Suprapubic skin (tissue), 3 donors: ENCODE results near the gene C1orf21.

ENCODE experiments used
- POLR2AphosphoS5 ChIP-seq, 3 donors: sonication (generic); formaldehyde crosslinking; IDR thresholded peaks; one replicate each; pipeline ENCODE4 v1.6.1; 2017; ENCODE audit warnings: antibody characterized with exemption in 3 of 3
- TF ChIP-seq, protein P1 (sequence below), 2 donors: fragments of 200-600 bp in 1 of 2; fragments of 450-650 bp in 1 of 2; sonication (generic) in 1 of 2; IDR thresholded peaks; one replicate each; pipeline ENCODE4 v1.5.1; 2016 to 2019; ENCODE audit warnings: antibody characterized with exemption in 2 of 2, mild to moderate bottlenecking in 1 of 2, moderate library complexity in 1 of 2

GRCh38 chr1:184582411-184582810 is 195.6 kb downstream of the C1orf21 start:
- TF ChIP-seq, protein P1, sequence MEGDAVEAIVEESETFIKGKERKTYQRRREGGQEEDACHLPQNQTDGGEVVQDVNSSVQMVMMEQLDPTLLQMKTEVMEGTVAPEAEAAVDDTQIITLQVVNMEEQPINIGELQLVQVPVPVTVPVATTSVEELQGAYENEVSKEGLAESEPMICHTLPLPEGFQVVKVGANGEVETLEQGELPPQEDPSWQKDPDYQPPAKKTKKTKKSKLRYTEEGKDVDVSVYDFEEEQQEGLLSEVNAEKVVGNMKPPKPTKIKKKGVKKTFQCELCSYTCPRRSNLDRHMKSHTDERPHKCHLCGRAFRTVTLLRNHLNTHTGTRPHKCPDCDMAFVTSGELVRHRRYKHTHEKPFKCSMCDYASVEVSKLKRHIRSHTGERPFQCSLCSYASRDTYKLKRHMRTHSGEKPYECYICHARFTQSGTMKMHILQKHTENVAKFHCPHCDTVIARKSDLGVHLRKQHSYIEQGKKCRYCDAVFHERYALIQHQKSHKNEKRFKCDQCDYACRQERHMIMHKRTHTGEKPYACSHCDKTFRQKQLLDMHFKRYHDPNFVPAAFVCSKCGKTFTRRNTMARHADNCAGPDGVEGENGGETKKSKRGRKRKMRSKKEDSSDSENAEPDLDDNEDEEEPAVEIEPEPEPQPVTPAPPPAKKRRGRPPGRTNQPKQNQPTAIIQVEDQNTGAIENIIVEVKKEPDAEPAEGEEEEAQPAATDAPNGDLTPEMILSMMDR (IDR thresholded peaks at IDR 0.05), result no peak
- TF ChIP-seq POLR2AphosphoS5 (IDR thresholded peaks at IDR 0.05), result no peak
